SHP77 treated with DMSO at 0.1 percent for 48 hours (cell line): Measurements from ENCODE around the gene EIF4E2.

Experiments used
- DNase-seq: peaks from one replicate; lab custom pipeline; 2025; lab: John Stamatoyannopoulos, UW

The EIF4E2 gene

GRCh38 chr2:232598293-232598692 is 47.8 kb downstream of the EIF4E2 start:
- no peak for DNase-seq

- no peak for DNase-seq
Measured at GRCh38 chr2:232600053-232600773, 49.7 kb downstream of the EIF4E2 start.

- no peak for DNase-seq
Measured at GRCh38 chr2:232603283-232603682, 52.8 kb downstream of the EIF4E2 start.

- DNase-seq, result no peak
Measured at GRCh38 chr2:232604535-232604934, 54.0 kb downstream of the EIF4E2 start.

- no peak for DNase-seq
Measured at GRCh38 chr2:232607011-232607410, 56.5 kb downstream of the EIF4E2 start.

GRCh38 chr2:232609607-232610006 is 59.1 kb downstream of the EIF4E2 start:
- no peak for DNase-seq

GRCh38 chr2:232610081-232610480 is 59.6 kb downstream of the EIF4E2 start:
- DNase-seq, result no peak

- DNase-seq, result no peak
Measured at GRCh38 chr2:232611061-232611460, 60.6 kb downstream of the EIF4E2 start.

- DNase-seq, result peak; percentile 14
Measured at GRCh38 chr2:232611559-232612218, 61.2 kb downstream of the EIF4E2 start.

- DNase-seq, result no peak
Measured at GRCh38 chr2:232613538-232614134, 63.1 kb downstream of the EIF4E2 start.

GRCh38 chr2:232615339-232615738 is 64.8 kb downstream of the EIF4E2 start:
- no peak for DNase-seq
